Fibroblast of mammary gland (primary cell): ENCODE results near the gene PTK6.

ENCODE experiments used
- DNase-seq: peaks from one replicate; pipeline ENCODE4 v3.0.0-alpha.2; 2010; ENCODE audit warnings: low read depth
- H3K4me3 ChIP-seq: 2 replicates; pipeline ENCODE4 v1.5.1; 2011; ENCODE audit warnings: low read depth, mild to moderate bottlenecking, low read length, moderate library complexity; ENCODE audit not compliant: control insufficient read depth
- CTCF ChIP-seq: conservative IDR thresholded peaks from 2 replicates; pipeline ENCODE4 v1.5.1; 2011; ENCODE audit warnings: low read depth, low read length, inconsistent platforms; ENCODE audit not compliant: control insufficient read depth, insufficient read depth

The PTK6 gene

DNA sequence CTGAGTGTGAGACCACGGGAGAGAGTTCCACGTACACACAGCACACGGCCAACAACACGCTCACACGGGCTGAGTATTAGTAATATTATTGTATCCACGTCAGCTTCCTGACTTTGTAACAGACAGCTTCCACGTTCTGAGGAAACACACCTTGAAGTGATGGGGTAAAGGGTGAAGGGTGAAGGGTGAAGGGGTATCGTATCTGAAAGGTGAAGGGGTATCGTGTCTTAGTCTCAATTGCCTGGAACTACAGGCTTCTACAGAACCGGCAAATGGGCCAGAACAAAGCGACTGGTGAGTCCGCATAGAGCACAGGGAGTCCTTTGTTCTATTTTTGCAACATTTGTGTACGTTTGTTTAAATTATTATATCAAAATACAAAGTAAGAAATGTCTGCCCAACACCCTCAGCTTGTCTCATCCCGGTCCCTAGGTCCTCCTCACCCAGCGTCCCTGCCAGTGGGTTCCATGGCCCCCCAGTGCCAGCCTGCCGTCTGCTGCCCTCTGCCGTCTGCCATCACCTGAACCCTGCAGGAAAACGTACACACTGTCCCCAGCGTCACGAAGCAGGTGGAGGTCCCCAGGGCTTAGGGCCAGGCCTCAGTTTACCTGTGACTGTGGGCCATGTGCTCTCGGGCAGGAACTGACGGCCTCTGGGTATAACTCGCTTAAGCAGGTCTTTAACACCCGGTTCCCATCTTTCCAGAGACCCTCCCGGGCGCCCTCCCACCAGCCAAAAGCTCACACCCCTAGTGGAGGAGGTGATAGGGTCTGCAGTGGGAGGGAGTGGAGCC lies 41.2 kb upstream of the PTK6 start:
- DNase-seq, result no peak
- no peak for TF ChIP-seq CTCF
- H3K4me3 ChIP-seq, result no peak overlapping the region

DNA sequence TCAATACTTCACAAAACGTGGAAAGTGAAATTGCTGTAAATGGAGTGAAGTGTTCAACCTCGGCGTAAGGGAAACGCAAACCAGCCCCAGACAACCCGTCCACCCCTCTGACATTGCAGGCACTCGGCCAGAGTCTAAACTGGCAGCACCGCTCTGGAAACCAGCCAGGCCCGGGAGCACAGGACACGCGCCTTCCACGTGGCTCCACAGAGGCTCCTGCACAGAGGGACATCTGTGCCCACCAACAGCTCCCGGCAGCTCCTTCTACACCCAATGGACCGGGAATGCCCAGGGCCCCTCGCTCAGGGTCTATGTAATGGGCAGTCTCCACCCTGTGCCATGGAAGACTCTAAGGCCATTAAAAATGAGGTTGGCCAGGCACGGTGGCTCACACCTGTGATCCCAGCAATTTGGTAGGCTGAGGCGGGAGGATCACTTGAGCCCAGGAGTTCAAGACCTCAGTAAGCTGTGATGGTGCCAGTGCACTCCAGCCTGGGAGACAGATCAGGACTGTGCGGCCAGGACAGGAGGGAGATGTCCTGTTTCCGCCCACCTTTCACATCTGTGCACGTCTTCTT lies 40.2 kb upstream of the PTK6 start:
- no peak for TF ChIP-seq CTCF
- no peak for DNase-seq
- no peak overlapping the region for H3K4me3 ChIP-seq

- no peak overlapping the region for H3K4me3 ChIP-seq
- TF ChIP-seq CTCF, result no peak
- no peak for DNase-seq
Measured at GRCh38 chr20:63576311-63576710, 39.1 kb upstream of the PTK6 start.

GRCh38 chr20:63574829-63575743 lies 37.9 kb upstream of the PTK6 start:
- no peak overlapping the region for H3K4me3 ChIP-seq
- TF ChIP-seq CTCF, result no peak

GRCh38 chr20:63574156-63574828 lies 37.1 kb upstream of the PTK6 start, which contains the start of gene HELZ2:
TSS of gene HELZ2 (minus strand) at chr20:63574239. CDS start at chr20:63572385, 1,854 bp downstream.
- DNase-seq, result peak; percentile 41
- no peak for TF ChIP-seq CTCF
- H3K4me3 ChIP-seq, result peak within 1 kb of the TSS; percentile 74

More at GRCh38 chr20:63574829-63575743, 37.9 kb upstream of the PTK6 start:
- DNase-seq, result peak; percentile 68

DNA sequence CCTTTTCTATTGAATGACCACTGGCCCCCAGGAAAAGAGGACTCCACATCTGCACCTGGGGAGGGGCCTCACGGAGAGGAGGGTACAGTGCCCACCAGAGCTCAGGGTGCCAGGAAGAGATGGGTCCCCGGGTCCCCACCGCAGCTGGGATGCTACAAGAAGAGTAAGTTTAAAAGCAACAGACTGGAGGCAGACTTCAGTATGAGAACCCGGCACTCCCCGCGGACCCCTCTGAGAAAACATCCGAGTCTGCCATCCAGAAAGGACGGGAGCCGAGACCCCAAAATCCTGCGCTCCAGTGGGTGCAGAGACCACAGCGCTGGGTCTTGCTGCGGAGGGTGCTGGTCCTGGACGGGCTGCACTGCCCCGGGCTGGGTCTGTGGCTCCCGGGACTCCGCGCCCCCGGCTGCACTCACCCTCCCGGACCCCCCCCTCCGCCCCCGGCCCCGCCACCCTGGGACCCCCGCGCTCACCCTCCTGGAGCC lies 36.5 kb upstream of the PTK6 start:
- no peak for TF ChIP-seq CTCF
- DNase-seq, result no peak
- peak overlapping the region; percentile 74 for H3K4me3 ChIP-seq
